ENCODE results near the gene SLC5A10. TPM values are rescaled to one million over a fixed set of nuclear protein-coding genes. Genes with fewer than 3 reads are reported as not detected.
"Not testable (repeated sequence)": the region's sequence is repeated elsewhere in the genome, so short reads cannot be mapped to it uniquely, and the experiment has no call there.

SLC5A10 gene
- total and polyA plus RNA-seq, 2 experiments from 2014 or later: 0.10 TPM; not detected in 1

DNA sequence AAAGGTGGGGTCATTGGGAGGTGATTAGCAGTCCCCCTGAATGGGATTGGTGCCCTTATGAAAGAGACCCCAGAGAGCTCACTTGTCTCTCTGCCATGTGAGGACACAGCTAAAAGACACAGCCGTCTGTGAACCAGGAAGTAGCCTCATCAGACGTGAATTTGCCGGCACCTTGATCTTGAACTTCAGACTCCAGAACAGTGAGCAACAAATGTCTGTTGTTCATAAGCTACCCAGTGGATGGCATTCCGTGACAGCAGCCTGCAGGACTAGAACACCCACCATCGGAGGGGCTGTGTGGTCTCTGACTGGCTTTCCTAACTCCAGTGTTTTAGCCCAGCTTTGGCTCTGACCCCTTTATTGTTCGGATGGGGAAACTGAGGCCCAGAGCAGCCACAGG is 85.6 kb downstream of the SLC5A10 start:
- not testable (repeated sequence) for DNase-seq (ENCODE audit: low spot score); H3K4me2 ChIP-seq; H2AFZ ChIP-seq; H4K20me1 ChIP-seq (replicated peaks; ENCODE audit: insufficient read depth); H3K27ac Mint-ChIP-seq; H3K4me1 ChIP-seq (ENCODE audit: insufficient read depth); H3K4me3 Mint-ChIP-seq; H3K36me3 Mint-ChIP-seq (ENCODE audit: low read depth); ATAC-seq; H3K9me2 ChIP-seq (ENCODE audit: insufficient read depth); H3K4me1 Mint-ChIP-seq; H3K4me3 ChIP-seq; H3K27me3 Mint-ChIP-seq (ENCODE audit: insufficient read depth, low read depth, poor library complexity); H3K27me3 ChIP-seq (ENCODE audit: insufficient read depth); H3K79me2 ChIP-seq (replicated peaks; ENCODE audit: insufficient read depth); H3K27ac ChIP-seq (ENCODE audit: low read depth); H3K36me3 ChIP-seq (ENCODE audit: insufficient read depth); H3K9me3 Mint-ChIP-seq; H3F3A ChIP-seq (replicated peaks; ENCODE audit: low read depth)

DNA sequence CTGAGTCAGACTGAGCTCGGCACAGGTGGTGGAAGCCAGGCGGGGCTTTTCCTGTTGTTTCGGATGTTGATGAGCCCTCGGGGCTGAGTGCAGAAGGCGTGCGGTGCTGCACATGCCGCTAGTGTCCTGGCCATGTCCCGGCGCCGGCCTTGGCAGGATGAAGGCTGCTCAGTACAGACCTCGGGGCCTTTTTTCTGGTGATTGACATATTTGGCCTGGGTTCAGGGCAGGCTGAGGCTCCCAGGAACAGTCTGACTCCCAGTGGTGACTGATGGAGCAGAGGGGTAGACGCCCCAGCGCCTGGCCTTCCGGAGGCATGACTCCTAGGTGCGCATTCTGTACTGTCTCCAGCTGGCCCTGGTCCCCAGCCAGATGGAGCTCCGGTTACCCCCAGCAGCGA is 86.0 kb downstream of the SLC5A10 start:
- not testable (repeated sequence) for H3K4me1 ChIP-seq (ENCODE audit: insufficient read depth); H3K4me3 Mint-ChIP-seq; H4K20me1 ChIP-seq (replicated peaks; ENCODE audit: insufficient read depth); H3F3A ChIP-seq (replicated peaks; ENCODE audit: low read depth); H3K27ac ChIP-seq (ENCODE audit: low read depth); H3K9me3 Mint-ChIP-seq; H3K9me2 ChIP-seq (ENCODE audit: insufficient read depth); H3K4me1 Mint-ChIP-seq; H3K27me3 ChIP-seq (ENCODE audit: insufficient read depth); H3K4me2 ChIP-seq; H3K27ac Mint-ChIP-seq; H3K79me2 ChIP-seq (replicated peaks; ENCODE audit: insufficient read depth); H3K36me3 ChIP-seq (ENCODE audit: insufficient read depth); H2AFZ ChIP-seq; H3K4me3 ChIP-seq; H3K36me3 Mint-ChIP-seq (ENCODE audit: low read depth); H3K27me3 Mint-ChIP-seq (ENCODE audit: insufficient read depth, low read depth, poor library complexity); DNase-seq (ENCODE audit: low spot score)
- peak; percentile 17; the same call in 2 of the 3 replicates for ATAC-seq

DNA sequence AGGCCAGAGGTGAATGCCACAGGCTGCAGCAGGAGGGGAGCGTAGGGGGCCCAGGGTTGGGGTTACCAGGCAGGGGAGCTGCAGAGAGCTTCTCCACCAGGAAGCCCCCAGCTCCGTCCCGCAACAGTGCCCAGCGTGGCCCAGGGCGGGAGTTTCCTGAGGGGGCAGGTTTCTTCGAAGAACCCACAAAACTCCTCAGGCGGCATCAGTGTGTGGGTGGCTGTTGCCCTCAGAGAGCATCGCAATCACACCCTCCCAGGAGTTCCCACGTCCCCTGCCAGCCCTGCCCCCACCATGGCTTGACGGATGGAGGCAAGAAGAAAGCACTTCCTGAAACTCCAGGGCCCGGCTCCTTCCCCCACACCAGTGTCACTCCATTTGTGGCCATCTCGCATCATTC is 86.8 kb downstream of the SLC5A10 start:
- H3K4me2 ChIP-seq; H3K27me3 ChIP-seq (ENCODE audit: insufficient read depth); H3K9me3 Mint-ChIP-seq; H4K20me1 ChIP-seq (replicated peaks; ENCODE audit: insufficient read depth); H3K4me1 ChIP-seq (ENCODE audit: insufficient read depth); H3K4me1 Mint-ChIP-seq; H3K4me3 Mint-ChIP-seq; H3K36me3 Mint-ChIP-seq (ENCODE audit: low read depth); H3K27ac ChIP-seq (ENCODE audit: low read depth); ATAC-seq; DNase-seq (ENCODE audit: low spot score); H3K4me3 ChIP-seq; H3K27me3 Mint-ChIP-seq (ENCODE audit: insufficient read depth, low read depth, poor library complexity); H3K79me2 ChIP-seq (replicated peaks; ENCODE audit: insufficient read depth); H3K27ac Mint-ChIP-seq; H3K9me2 ChIP-seq (ENCODE audit: insufficient read depth); H3K36me3 ChIP-seq (ENCODE audit: insufficient read depth); H3F3A ChIP-seq (replicated peaks; ENCODE audit: low read depth); H2AFZ ChIP-seq: not testable (repeated sequence)

DNA sequence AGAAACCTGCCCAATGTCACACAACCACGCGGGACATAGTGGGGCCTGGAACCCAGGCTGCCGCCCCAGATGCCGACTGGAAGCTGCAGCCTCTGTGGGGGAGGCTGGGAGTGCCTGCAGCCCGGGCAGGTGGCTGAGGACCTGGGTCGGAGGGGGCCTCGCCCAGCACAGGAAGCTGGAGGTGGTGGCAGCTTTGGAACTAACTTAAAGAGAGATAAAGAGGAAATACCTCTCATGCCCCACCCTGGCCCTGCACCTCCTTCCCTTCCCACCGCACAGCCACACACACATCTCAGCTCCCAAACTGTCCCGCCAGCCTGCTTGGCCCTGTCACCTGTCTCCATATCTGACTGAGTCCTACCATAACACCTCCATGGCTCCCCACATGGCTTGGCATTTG is 88.4 kb downstream of the SLC5A10 start:
- not testable (repeated sequence) for ATAC-seq; H3F3A ChIP-seq (replicated peaks; ENCODE audit: low read depth); H3K4me1 Mint-ChIP-seq; H4K20me1 ChIP-seq (replicated peaks; ENCODE audit: insufficient read depth); H2AFZ ChIP-seq; H3K4me1 ChIP-seq (ENCODE audit: insufficient read depth); H3K27ac ChIP-seq (ENCODE audit: low read depth); H3K9me2 ChIP-seq (ENCODE audit: insufficient read depth); H3K4me3 Mint-ChIP-seq; H3K27ac Mint-ChIP-seq; H3K27me3 Mint-ChIP-seq (ENCODE audit: insufficient read depth, low read depth, poor library complexity); DNase-seq (ENCODE audit: low spot score); H3K9me3 Mint-ChIP-seq; H3K36me3 ChIP-seq (ENCODE audit: insufficient read depth); H3K27me3 ChIP-seq (ENCODE audit: insufficient read depth); H3K79me2 ChIP-seq (replicated peaks; ENCODE audit: insufficient read depth); H3K4me2 ChIP-seq; H3K36me3 Mint-ChIP-seq (ENCODE audit: low read depth); H3K4me3 ChIP-seq

DNA sequence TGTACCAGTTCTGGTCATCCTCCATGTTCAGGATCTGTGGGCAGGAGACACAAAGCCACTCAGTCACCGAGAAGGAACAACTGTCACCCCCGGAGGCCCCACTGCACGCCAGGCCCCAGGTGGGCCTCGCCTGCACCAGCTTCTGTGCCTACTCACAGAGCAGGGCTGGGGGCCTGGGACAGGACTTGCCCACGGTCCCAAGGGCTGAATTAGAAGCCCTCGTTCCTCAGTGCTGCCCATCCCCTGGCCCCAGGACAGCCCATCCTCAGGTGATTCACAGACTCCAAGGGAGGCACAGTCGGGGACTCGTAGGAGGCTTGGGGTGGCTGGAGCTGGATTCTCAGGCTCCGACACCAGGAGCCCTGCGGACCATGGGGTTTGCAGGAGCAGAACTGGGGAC is 89.9 kb downstream of the SLC5A10 start:
- not testable (repeated sequence) for H3K4me2 ChIP-seq; H3K79me2 ChIP-seq (replicated peaks; ENCODE audit: insufficient read depth); H3K27ac ChIP-seq (ENCODE audit: low read depth); H4K20me1 ChIP-seq (replicated peaks; ENCODE audit: insufficient read depth); H2AFZ ChIP-seq; H3K4me3 ChIP-seq; H3K9me2 ChIP-seq (ENCODE audit: insufficient read depth); ATAC-seq; H3F3A ChIP-seq (replicated peaks; ENCODE audit: low read depth); H3K9me3 Mint-ChIP-seq; H3K36me3 ChIP-seq (ENCODE audit: insufficient read depth); H3K4me1 Mint-ChIP-seq; H3K36me3 Mint-ChIP-seq (ENCODE audit: low read depth); H3K27me3 Mint-ChIP-seq (ENCODE audit: insufficient read depth, low read depth, poor library complexity); H3K4me1 ChIP-seq (ENCODE audit: insufficient read depth); H3K27ac Mint-ChIP-seq; H3K4me3 Mint-ChIP-seq; DNase-seq (ENCODE audit: low spot score); H3K27me3 ChIP-seq (ENCODE audit: insufficient read depth)

DNA sequence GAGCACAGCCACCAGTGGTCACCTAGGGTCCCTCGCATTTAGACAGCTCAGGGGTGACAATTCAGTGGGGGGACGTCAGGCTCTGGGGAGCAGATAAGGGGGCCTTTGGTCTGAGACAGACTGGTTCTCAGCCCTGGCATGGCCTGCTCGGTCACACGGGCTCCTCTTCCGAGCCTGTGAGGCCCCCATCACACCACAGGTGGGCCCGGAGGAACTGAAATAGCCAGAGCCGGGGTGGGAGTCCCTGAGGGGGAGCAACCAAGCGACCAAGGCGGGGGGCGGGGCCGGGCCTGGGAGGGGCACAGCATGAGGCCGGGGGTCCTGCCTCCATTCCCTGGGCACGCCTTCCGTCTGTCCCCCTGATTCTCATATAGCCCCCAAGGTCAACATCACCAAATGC is 90.4 kb downstream of the SLC5A10 start:
- not testable (repeated sequence) for H3K36me3 Mint-ChIP-seq (ENCODE audit: low read depth); H3K9me3 Mint-ChIP-seq; H3K27me3 ChIP-seq (ENCODE audit: insufficient read depth); H3K4me1 ChIP-seq (ENCODE audit: insufficient read depth); H3K36me3 ChIP-seq (ENCODE audit: insufficient read depth); H4K20me1 ChIP-seq (replicated peaks; ENCODE audit: insufficient read depth); ATAC-seq; H3K4me3 Mint-ChIP-seq; DNase-seq (ENCODE audit: low spot score); H3K27ac Mint-ChIP-seq; H3K27ac ChIP-seq (ENCODE audit: low read depth); H3F3A ChIP-seq (replicated peaks; ENCODE audit: low read depth); H3K79me2 ChIP-seq (replicated peaks; ENCODE audit: insufficient read depth); H2AFZ ChIP-seq; H3K4me3 ChIP-seq; H3K4me1 Mint-ChIP-seq; H3K9me2 ChIP-seq (ENCODE audit: insufficient read depth); H3K4me2 ChIP-seq; H3K27me3 Mint-ChIP-seq (ENCODE audit: insufficient read depth, low read depth, poor library complexity)

DNA sequence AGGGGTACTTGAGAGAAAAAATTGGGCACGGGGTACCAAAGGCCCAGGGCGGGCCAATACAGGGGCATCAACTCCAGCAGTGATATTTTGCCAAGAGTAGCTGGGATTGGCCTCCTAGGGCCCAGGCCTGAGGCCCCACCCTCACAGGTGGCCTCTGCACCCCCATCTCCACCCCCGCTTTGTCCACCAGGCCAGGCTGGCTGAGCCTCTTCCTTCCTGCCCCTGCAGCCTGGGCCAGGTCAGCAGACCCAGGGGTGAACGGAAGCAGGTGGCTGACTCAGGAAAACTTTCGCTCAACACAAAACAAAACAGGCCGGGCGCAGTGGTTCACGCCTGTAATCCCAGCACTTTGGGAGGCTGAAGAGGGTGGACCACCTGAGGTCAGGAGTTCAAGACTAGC is 91.1 kb downstream of the SLC5A10 start:
- H3K4me1 ChIP-seq (ENCODE audit: insufficient read depth); H3K9me3 Mint-ChIP-seq; H3K27ac Mint-ChIP-seq; H4K20me1 ChIP-seq (replicated peaks; ENCODE audit: insufficient read depth); H3K4me3 Mint-ChIP-seq; H2AFZ ChIP-seq; H3K27me3 ChIP-seq (ENCODE audit: insufficient read depth); H3K4me2 ChIP-seq; ATAC-seq; H3K36me3 ChIP-seq (ENCODE audit: insufficient read depth); H3K27ac ChIP-seq (ENCODE audit: low read depth); DNase-seq (ENCODE audit: low spot score); H3K4me3 ChIP-seq; H3F3A ChIP-seq (replicated peaks; ENCODE audit: low read depth); H3K27me3 Mint-ChIP-seq (ENCODE audit: insufficient read depth, low read depth, poor library complexity); H3K36me3 Mint-ChIP-seq (ENCODE audit: low read depth); H3K4me1 Mint-ChIP-seq; H3K9me2 ChIP-seq (ENCODE audit: insufficient read depth); H3K79me2 ChIP-seq (replicated peaks; ENCODE audit: insufficient read depth): not testable (repeated sequence)

All from GM23338 (cell line).